K562 (cell line): Measurements from ENCODE around the gene GPR75.
"Not testable (repeated sequence)": the region's sequence is repeated elsewhere in the genome, so short reads cannot be mapped to it uniquely, and the experiment has no call there.

Experiments
- ARID4B ChIP-seq: sonication (generic); formaldehyde crosslinking; IDR thresholded peaks from 2 replicates; pipeline ENCODE4 v1.8.0; 2022; ENCODE audit warnings: mild to moderate bottlenecking, missing genetic modification reagents
- ATF6 ChIP-seq: sonication (generic); formaldehyde crosslinking; IDR thresholded peaks from 2 replicates; pipeline ENCODE4 v1.4.0; 2020; ENCODE audit warnings: mild to moderate bottlenecking, missing genetic modification reagents
- BRD4 ChIP-seq: fragments of 200-600 bp; sonication (generic); IDR thresholded peaks from 2 replicates; pipeline ENCODE4 v1.6.1; 2017; ENCODE audit warnings: inconsistent platforms
- CTCF ChIP-seq, 3 experiments: IDR thresholded peaks in 2 of 3; conservative IDR thresholded peaks in 1 of 3; 2 replicates each; pipeline ENCODE4 v1.5.1; 2011 to 2012; ENCODE audit warnings: low read length in 3 of 3, mild to moderate bottlenecking in 3 of 3, control low read depth in 2 of 3, improper control_type of control experiment in 1 of 3, inconsistent platforms in 1 of 3, low read depth in 1 of 3, mixed read lengths in 1 of 3, moderate library complexity in 1 of 3; ENCODE audit not compliant: insufficient read depth in 2 of 3
- FOXP1 ChIP-seq: sonication (generic); formaldehyde crosslinking; IDR thresholded peaks from 2 replicates; pipeline ENCODE4 v1.8.0; 2022; ENCODE audit warnings: mild to moderate bottlenecking, missing genetic modification reagents
- KDM1A ChIP-seq, 2 experiments: fragments of 450-650 bp; IDR thresholded peaks; 2 replicates each; pipeline ENCODE4 v1.6.1; 2016; ENCODE audit warnings: mild to moderate bottlenecking in 2 of 2
- MXD1 ChIP-seq: fragments of 250-450 bp; sonication (Bioruptor Pico); IDR thresholded peaks from 2 replicates; pipeline ENCODE4 v1.8.0; 2021; ENCODE audit warnings: borderline replicate concordance, mild to moderate bottlenecking, moderate library complexity; ENCODE audit not compliant: poor library complexity, severe bottlenecking
- REST ChIP-seq, 2 experiments: fragments of 450-650 bp; formaldehyde crosslinking in 1 of 2; IDR thresholded peaks; 2 replicates each; pipeline versions ENCODE4 v1.4.0 to v1.6.1; 2014 to 2020; ENCODE audit warnings: mild to moderate bottlenecking in 2 of 2, borderline replicate concordance in 1 of 2, low read depth in 1 of 2

- not testable (repeated sequence) for TF ChIP-seq BRD4; CTCF (IDR thresholded peaks at IDR 0.05 in 2 of 3, conservative IDR thresholded peaks at IDR 0.05 in 1 of 3; ENCODE audit: insufficient read depth in 2 of 3, low read depth in 1 of 3, low read length in 3 of 3); FOXP1 (CRISPR knock-in tag); MXD1; REST (IDR thresholded peaks at IDR 0.05; ENCODE audit: borderline replicate concordance); REST (CRISPR knock-in tag; IDR thresholded peaks at IDR 0.05; ENCODE audit: low read depth); ATF6 (CRISPR knock-in tag); ARID4B (CRISPR knock-in tag); KDM1A (IDR thresholded peaks at IDR 0.05)
Measured at GRCh38 chr2:53851052-53851757, 8.6 kb downstream of the GPR75 start.
